Spleen (tissue), 7 donors: Measurements from ENCODE around the gene HK2.

Source experiments
- POLR2A ChIP-seq, 3 donors: fragments of 450-650 bp; IDR thresholded peaks; one replicate each; pipeline ENCODE4 v1.5.1; 2017; ENCODE audit warnings: antibody characterized with exemption in 3 of 3, mild to moderate bottlenecking in 1 of 3
- POLR2AphosphoS5 ChIP-seq, 3 donors: sonication (generic); formaldehyde crosslinking; IDR thresholded peaks; one replicate each; pipeline ENCODE4 v1.5.1; 2017; ENCODE audit warnings: antibody characterized with exemption in 3 of 3
- TF ChIP-seq, protein P1 (sequence below), 11 experiments: fragments of 200-600 bp in 7 of 11; fragments of 450-650 bp in 4 of 11; sonication (generic) in 4 of 11; IDR thresholded peaks in 8 of 11; conservative IDR thresholded peaks in 3 of 11; 1 replicate in 7 of 11; 2 replicates in 4 of 11; pipeline versions ENCODE4 v1.4.0 to v1.8.0; 2016 to 2021; ENCODE audit warnings: antibody characterized with exemption in 11 of 11, inconsistent platforms in 4 of 11, mild to moderate bottlenecking in 1 of 11
- donor health status: DM: no; HTN: no; CAD: no; lungs with moderate emphysema.
- donor health status: DM: no; HTN: no; CAD: no.
- donor health status: DM: no; HTN: no; CAD: no.

DNA sequence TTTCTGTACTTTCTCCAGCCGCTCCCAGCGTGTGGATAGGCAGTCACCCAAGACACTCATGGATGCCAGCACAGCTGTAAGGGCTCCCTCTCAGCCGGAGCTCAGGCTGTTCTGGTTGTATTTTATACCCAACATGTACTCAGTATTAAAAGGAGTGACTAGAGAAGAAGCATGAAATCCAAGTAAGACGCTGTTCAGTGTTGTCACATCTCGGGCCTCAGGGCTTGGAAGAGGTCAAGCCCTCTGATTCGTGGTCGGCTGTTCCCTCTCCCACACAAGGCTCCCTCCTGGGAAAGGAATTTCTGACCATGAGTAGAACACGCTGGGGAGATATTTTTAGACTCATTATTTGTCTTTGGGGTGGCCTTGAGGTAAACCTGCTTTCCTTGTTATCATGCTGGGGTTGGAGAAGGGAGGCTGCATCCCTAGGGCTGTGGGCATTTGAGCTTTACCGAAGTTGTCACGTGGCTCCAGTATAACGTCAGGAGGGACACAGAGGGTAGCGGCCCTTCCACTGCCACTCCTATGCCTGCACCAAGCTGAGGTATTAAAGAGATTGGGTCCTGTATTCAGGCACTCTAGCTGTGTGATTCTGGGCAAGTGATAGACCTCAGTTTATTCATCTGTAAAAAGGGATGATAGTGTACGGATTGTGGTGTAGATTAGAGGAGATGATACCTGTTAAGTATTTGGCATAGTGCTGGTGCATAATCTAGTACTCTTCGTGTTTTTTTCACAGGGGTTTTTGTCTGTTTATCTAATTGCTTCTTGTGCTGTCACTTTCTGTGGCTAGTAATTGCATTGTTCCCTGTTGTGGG lies 34.1 kb downstream of the HK2 start:
- no peak for TF ChIP-seq POLR2AphosphoS5 (IDR thresholded peaks at IDR 0.05)
- TF ChIP-seq, protein P1, sequence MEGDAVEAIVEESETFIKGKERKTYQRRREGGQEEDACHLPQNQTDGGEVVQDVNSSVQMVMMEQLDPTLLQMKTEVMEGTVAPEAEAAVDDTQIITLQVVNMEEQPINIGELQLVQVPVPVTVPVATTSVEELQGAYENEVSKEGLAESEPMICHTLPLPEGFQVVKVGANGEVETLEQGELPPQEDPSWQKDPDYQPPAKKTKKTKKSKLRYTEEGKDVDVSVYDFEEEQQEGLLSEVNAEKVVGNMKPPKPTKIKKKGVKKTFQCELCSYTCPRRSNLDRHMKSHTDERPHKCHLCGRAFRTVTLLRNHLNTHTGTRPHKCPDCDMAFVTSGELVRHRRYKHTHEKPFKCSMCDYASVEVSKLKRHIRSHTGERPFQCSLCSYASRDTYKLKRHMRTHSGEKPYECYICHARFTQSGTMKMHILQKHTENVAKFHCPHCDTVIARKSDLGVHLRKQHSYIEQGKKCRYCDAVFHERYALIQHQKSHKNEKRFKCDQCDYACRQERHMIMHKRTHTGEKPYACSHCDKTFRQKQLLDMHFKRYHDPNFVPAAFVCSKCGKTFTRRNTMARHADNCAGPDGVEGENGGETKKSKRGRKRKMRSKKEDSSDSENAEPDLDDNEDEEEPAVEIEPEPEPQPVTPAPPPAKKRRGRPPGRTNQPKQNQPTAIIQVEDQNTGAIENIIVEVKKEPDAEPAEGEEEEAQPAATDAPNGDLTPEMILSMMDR (IDR thresholded peaks at IDR 0.05 in 8 of 11, conservative IDR thresholded peaks at IDR 0.05 in 3 of 11): no peak
- no peak for TF ChIP-seq POLR2A (IDR thresholded peaks at IDR 0.05)
